Heart left ventricle (tissue), 16 donors: ENCODE measurements around the gene SH3PXD2A. TPM values are rescaled to one million over a fixed set of nuclear protein-coding genes. Genes with fewer than 3 reads are reported as not detected.

Experiments used
- ATAC-seq, 4 donors: fragments of 200-7000 bp; cut with Tn5 transposase; one replicate each; pipeline ENCODE4 v1.9.1; 2020 to 2022; ENCODE audit warnings: moderate library complexity in 4 of 4, mild to moderate bottlenecking in 3 of 4, moderate number of reproducible peaks in 1 of 4
- DNase-seq, 5 donors: peaks; one replicate each; pipeline ENCODE4 v3.0.0-alpha.2; 2020
- H3K27ac ChIP-seq, 12 donors: fragments of 200-600 bp; sonication (generic) in 4 of 12; one replicate each; pipeline versions ENCODE4 v1.5.0 to v1.8.0; 2016 to 2022; ENCODE audit warnings: mild to moderate bottlenecking in 2 of 12
- H3K27me3 ChIP-seq, 9 donors: fragments of 200-600 bp; sonication (generic) in 2 of 9; one replicate each; pipeline versions ENCODE4 v1.5.1 to v1.8.0; 2016 to 2022; ENCODE audit warnings: mild to moderate bottlenecking in 3 of 9
- H3K36me3 ChIP-seq, 9 donors: fragments of 200-600 bp; sonication (generic) in 2 of 9; one replicate each; pipeline versions ENCODE4 v1.5.0 to v1.8.0; 2018 to 2022; ENCODE audit warnings: mild to moderate bottlenecking in 2 of 9
- H3K4me1 ChIP-seq, 12 donors: fragments of 200-600 bp; sonication (generic) in 4 of 12; one replicate each; pipeline versions ENCODE4 v1.5.0 to v1.8.0; 2016 to 2022; ENCODE audit warnings: mild to moderate bottlenecking in 3 of 12
- H3K4me3 ChIP-seq, 12 donors: fragments of 200-600 bp; sonication (generic) in 4 of 12; one replicate each; pipeline versions ENCODE4 v1.5.0 to v1.8.0; 2017 to 2022; ENCODE audit warnings: mild to moderate bottlenecking in 9 of 12, moderate library complexity in 4 of 12
- H3K9me3 ChIP-seq, 12 donors: fragments of 200-600 bp; sonication (generic) in 4 of 12; one replicate each; pipeline versions ENCODE4 v1.5.0 to v1.8.0; 2016 to 2022; ENCODE audit warnings: mild to moderate bottlenecking in 1 of 12
- CTCF ChIP-seq, 12 donors: fragments of 200-600 bp; sonication (generic) in 4 of 12; IDR thresholded peaks; one replicate each; pipeline versions ENCODE4 v1.5.0 to v1.8.0; 2018 to 2022; ENCODE audit warnings: antibody characterized with exemption in 12 of 12, mild to moderate bottlenecking in 5 of 12
- POLR2A ChIP-seq, 2 donors: fragments of 450-650 bp; IDR thresholded peaks; one replicate each; pipeline ENCODE4 v1.6.1; 2017; ENCODE audit warnings: antibody characterized with exemption in 2 of 2, mild to moderate bottlenecking in 2 of 2, moderate library complexity in 2 of 2
- WGBS, 4 donors: extraction: QIAGEN DNeasy Blood & Tissue Kit in 2 of 4; methylation state at CpG; one replicate each; pipeline versions ENCODE4 v1.1.5 to v1.1.7; 2013 to 2018; 5-methylcytosine and 5-hydroxymethylcytosine counted together
- intact Hi-C, 10 donors: fragments of 100-400 bp; cut with DNase I; formaldehyde crosslinking; loops; one replicate each; pipeline versions ENCODE4 v1.11.1 to v1.14.2; 2022
- polyA plus RNA-seq, 2 donors: library from polyadenylated mRNA; stranded (reverse); fragments of 200-250 nt; gene quantifications; one replicate each; pipeline ENCODE4 v1.2.3, GENCODE V29; 2013
- total RNA-seq, 9 donors: library from RNA; depleted of rRNA in 2 of 9; stranded (reverse); fragments of >200 nt in 2 of 9; fragmentation: NEBNext Ultra II Directional in 3 of 9; extraction: Animal tissue kit (Norgen Biotek cat#: 25700) in 3 of 9; gene quantifications; one replicate each; pipeline versions ENCODE4 v1.1.0 to v1.2.4, GENCODE V29; 2016 to 2023
- donor health status: ischemic (EF 13 %, LVEDD 7.1; RV severe dilation, severe dysfunction).
- donor health status: healthy with polysubstance abuse.
- donor health status: DM: no; HTN: yes; CAD: no.
- donor health status: DM: no; HTN: no; CAD: no.
- donor health status: ischemic (EF 25% LVEDD 6.9; RV normal size, moderate dysfunction).
- donor health status: ischemic (EF 25% LVEDD 5.7; RV mildly dilated, moderate dysfunction).
- donor health status: healthy.
- donor health status: DM: yes; HTN: yes; CAD: no.
- donor health status: ischemic (EF 35%, LVEDD 5.7; RV mildly dilated, moderate dysfunction).
- donor health status: nonischemic (EF 11% LVEDD 7.7; RV severe dilation, severe dysfunction).
- donor health status: DM: yes; HTN: yes; CAD: no.
- donor health status: PGD.
- donor health status: ischemic (EF 29% LVEDD 5.4; RV normal size, mild dysfunction).
- donor health status: nonischemic (EF 23%, LVEDD 6.1; RV moderate dilation, normal function).

The SH3PXD2A gene
- total and polyA plus RNA-seq, 11 donors: 11.8 to 43.4 (median 31.1) TPM

- H3K36me3 ChIP-seq: no peaks in the 10 kb centered on the region
- no peak overlapping the region for H3K4me3 ChIP-seq
- peaks cover 0 to 61% (median 22%) of the 10 kb centered on the region in 12 donors for H3K4me1 ChIP-seq
- peak overlapping the region in 11 of 12 donors; percentile 2 to 73 (median 43) for H3K27ac ChIP-seq
- 62 to 77% (median 74%) methylated on average over 16 to 17 of the region's 17 CpGs for WGBS, 4 donors
- DNase-seq: peak in 3 of 5 donors; percentile 39 to 74 (median 49)
- no peak for TF ChIP-seq CTCF (IDR thresholded peaks at IDR 0.05)
- no peak for TF ChIP-seq POLR2A (IDR thresholded peaks at IDR 0.05)
- intact Hi-C loops: loop anchor here in 1 of 10 donors (10.0 kb wide), 1 partner anchor 599 kb away; no protein-coding TSS in a partner anchor
- ATAC-seq: peak in 3 of 4 donors; percentile 51 to 77 (median 61)
- no peaks in the 10 kb centered on the region for H3K9me3 ChIP-seq
- H3K27me3 ChIP-seq: no peaks in the 10 kb centered on the region
Observed at GRCh38 chr10:103745341-103746247, 109.8 kb downstream of the SH3PXD2A start.

- intact Hi-C loops: loop anchor here in 1 of 10 donors (10.0 kb wide), 1 partner anchor 602 kb away; no protein-coding TSS in a partner anchor
- ATAC-seq: no peak
- no peak for DNase-seq
- Histone ChIP-seq H3K9me3 (no peaks in the 10 kb centered on the region), H3K27me3 (no peaks in the 10 kb centered on the region), H3K27ac (no peak overlapping the region), H3K36me3 (no peaks in the 10 kb centered on the region), H3K4me1 (peaks cover 0 to 79% (median 45%) of the 10 kb centered on the region in 12 donors), H3K4me3 (no peak overlapping the region)
- TF ChIP-seq POLR2A (IDR thresholded peaks at IDR 0.05): no peak
- TF ChIP-seq CTCF (IDR thresholded peaks at IDR 0.05): no peak
- 61 to 70% (median 66%) methylated on average over 6 of the region's 6 CpGs for WGBS, 4 donors
Observed at GRCh38 chr10:103742824-103743223, 112.6 kb downstream of the SH3PXD2A start.

GRCh38 chr10:103740611-103741010, 114.8 kb downstream of the SH3PXD2A start:
- H3K27ac ChIP-seq: peak overlapping the region in 4 of 12 donors; percentile 6 to 65 (median 37)
- no peaks in the 10 kb centered on the region for H3K9me3 ChIP-seq
- peak in 2 of 4 donors; percentile 38 to 46 for ATAC-seq
- H3K4me3 ChIP-seq: no peak overlapping the region
- intact Hi-C loops: loop anchor here in 1 of 10 donors (10.0 kb wide), 1 partner anchor 604 kb away; no protein-coding TSS in a partner anchor
- peaks cover 0 to 57% (median 37%) of the 10 kb centered on the region in 12 donors for H3K4me1 ChIP-seq
- no peaks in the 10 kb centered on the region for H3K27me3 ChIP-seq
- WGBS, 4 donors: 38 to 42% (median 40%) methylated on average over 5 of the region's 5 CpGs
- no peak for DNase-seq
- TF ChIP-seq POLR2A (IDR thresholded peaks at IDR 0.05): no peak
- no peak for TF ChIP-seq CTCF (IDR thresholded peaks at IDR 0.05)
- no peaks in the 10 kb centered on the region for H3K36me3 ChIP-seq
